ENCODE measurements around the gene TMTC1.

Gene TMTC1

DNA sequence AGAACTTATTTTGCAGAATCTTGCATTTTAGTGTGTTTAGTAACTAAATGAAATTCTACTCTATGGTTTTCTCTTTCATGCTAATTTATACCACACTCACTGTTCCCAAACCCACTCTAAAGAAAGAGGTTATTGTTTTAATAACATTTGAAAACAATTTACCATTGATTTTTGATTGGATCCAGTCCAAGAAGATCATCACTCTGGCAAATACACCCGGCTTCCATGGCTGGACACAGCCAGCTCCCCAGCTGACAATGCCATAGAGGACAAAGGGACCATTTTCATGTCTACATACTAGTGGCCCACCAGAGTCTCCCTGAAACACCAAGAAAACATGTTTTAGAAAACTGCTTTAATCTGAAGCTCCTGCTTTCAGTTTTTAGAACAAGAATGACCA lies 328.7 kb downstream of the TMTC1 start:
- H3K4me1 ChIP-seq (ENCODE audit: insufficient read depth, low read length): no peaks in the 10 kb centered on the region
- H3K9me3 ChIP-seq (ENCODE audit: control insufficient read depth, insufficient read depth, low read length): no peaks in the 10 kb centered on the region
- no peaks in the 10 kb centered on the region for H3K36me3 ChIP-seq (ENCODE audit: insufficient read depth, low read length)
- no peak overlapping the region for H3K9ac ChIP-seq (ENCODE audit: low read depth, low read length)

GRCh38 chr12:29451888-29452287 lies 331.9 kb downstream of the TMTC1 start:
- H3K9ac ChIP-seq (ENCODE audit: low read depth, low read length): no peak overlapping the region
- H3K4me1 ChIP-seq (ENCODE audit: insufficient read depth, low read length): no peaks in the 10 kb centered on the region
- H3K9me3 ChIP-seq (ENCODE audit: control insufficient read depth, insufficient read depth, low read length): no peaks in the 10 kb centered on the region
- H3K36me3 ChIP-seq (ENCODE audit: insufficient read depth, low read length): no peaks in the 10 kb centered on the region
